C4-2B (cell line): ENCODE results near the gene ACTL6B.

Experiments used
- H3K27ac ChIP-seq: fragments of 450-650 bp; 2 replicates; pipeline ENCODE4 v1.5.1; 2017
- ZFX ChIP-seq: fragments of 450-650 bp; IDR thresholded peaks from 2 replicates; pipeline ENCODE4 v1.6.1; 2017
- TF ChIP-seq, protein P1 (sequence below): fragments of 450-650 bp; conservative IDR thresholded peaks from 2 replicates; pipeline ENCODE4 v1.5.1; 2017; ENCODE audit warnings: mild to moderate bottlenecking

The ACTL6B gene

GRCh38 chr7:100613412-100614175, 42.7 kb downstream of the ACTL6B start:
- H3K27ac ChIP-seq, result no peak overlapping the region; the same call in 1 of the 2 replicates
- TF ChIP-seq, protein P1, sequence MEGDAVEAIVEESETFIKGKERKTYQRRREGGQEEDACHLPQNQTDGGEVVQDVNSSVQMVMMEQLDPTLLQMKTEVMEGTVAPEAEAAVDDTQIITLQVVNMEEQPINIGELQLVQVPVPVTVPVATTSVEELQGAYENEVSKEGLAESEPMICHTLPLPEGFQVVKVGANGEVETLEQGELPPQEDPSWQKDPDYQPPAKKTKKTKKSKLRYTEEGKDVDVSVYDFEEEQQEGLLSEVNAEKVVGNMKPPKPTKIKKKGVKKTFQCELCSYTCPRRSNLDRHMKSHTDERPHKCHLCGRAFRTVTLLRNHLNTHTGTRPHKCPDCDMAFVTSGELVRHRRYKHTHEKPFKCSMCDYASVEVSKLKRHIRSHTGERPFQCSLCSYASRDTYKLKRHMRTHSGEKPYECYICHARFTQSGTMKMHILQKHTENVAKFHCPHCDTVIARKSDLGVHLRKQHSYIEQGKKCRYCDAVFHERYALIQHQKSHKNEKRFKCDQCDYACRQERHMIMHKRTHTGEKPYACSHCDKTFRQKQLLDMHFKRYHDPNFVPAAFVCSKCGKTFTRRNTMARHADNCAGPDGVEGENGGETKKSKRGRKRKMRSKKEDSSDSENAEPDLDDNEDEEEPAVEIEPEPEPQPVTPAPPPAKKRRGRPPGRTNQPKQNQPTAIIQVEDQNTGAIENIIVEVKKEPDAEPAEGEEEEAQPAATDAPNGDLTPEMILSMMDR, result no peak
- no peak for TF ChIP-seq ZFX

GRCh38 chr7:100612730-100613390, 43.4 kb downstream of the ACTL6B start:
- peak overlapping the region; percentile 79 for H3K27ac ChIP-seq
- TF ChIP-seq ZFX, result no peak
- TF ChIP-seq, protein P1, result no peak

DNA sequence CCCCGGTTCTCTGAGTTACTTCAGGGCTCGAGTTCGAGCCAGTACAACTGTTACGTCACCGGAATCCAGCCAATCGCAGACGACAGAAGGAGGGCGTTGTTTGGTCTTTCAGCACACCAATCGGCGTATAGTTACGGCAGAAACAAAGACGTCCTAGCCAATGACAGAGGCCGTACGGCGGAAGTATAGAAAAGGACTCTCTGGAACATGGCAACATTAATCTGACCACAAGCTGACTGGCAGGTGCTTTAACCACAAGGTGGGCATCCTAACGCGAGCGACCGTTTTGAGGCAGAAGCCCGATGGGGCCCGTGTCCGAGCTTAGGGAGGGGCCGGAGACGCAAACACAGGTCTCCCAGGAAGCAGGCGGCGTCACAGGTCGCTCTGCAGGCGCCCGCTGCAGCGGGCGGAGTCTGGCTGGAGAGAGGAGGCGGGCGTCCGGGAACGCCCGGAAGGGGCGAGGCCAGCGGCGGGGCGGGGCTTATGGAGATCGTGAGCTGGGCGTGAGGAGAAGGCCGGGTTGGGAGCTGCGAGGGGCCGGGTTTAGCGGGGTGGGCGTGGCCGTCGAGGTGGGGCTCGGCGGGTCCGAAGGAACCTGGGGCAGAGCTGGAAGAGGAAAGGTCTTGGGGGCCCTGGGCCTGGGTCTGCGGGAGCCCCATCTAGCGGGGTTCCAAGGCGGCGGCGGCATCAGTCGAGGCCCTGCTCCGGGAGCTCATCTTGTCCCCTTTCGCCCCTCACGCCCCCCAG, 44.1 kb downstream of the ACTL6B start, which contains the start of gene MOSPD3:
TSS of gene MOSPD3 (plus strand) at position 558 of the 747 bp plus-strand sequence. CDS start 252 bp downstream, outside the sequence.
- H3K27ac ChIP-seq, result peak within 1 kb of the TSS; percentile 79
- no peak for TF ChIP-seq ZFX
- TF ChIP-seq, protein P1, result no peak

DNA sequence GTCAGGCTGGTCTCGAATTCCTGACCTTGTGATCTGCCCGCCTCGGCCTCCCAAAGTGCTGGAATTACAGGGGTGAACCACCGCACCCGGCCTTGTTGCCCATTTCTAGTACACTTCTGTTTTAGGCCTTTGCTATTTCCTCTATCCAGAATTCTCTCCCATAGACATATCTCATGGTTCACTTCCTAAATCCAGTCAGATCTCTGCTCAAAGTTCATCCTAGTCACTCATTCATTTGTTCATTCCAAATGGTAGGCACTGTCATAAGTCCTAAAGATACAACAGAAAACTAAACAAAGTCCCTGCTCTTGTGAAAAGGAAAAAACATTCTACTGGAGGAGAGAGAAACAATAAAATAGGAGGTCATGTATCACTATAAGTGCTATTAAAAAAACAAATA, 46.3 kb downstream of the ACTL6B start:
- H3K27ac ChIP-seq, result no peak overlapping the region
- no peak for TF ChIP-seq ZFX
- TF ChIP-seq, protein P1, result no peak

- TF ChIP-seq, protein P1, result no peak; the same call in 1 of the 2 replicates
- TF ChIP-seq ZFX, result no peak
- no peak overlapping the region for H3K27ac ChIP-seq
Measured at GRCh38 chr7:100607111-100607510, 49.1 kb downstream of the ACTL6B start.

GRCh38 chr7:100606313-100606712, 49.9 kb downstream of the ACTL6B start:
- no peak overlapping the region for H3K27ac ChIP-seq
- TF ChIP-seq, protein P1, result no peak
- TF ChIP-seq ZFX, result no peak
